ENCODE data around the gene GRK4.

DNA sequence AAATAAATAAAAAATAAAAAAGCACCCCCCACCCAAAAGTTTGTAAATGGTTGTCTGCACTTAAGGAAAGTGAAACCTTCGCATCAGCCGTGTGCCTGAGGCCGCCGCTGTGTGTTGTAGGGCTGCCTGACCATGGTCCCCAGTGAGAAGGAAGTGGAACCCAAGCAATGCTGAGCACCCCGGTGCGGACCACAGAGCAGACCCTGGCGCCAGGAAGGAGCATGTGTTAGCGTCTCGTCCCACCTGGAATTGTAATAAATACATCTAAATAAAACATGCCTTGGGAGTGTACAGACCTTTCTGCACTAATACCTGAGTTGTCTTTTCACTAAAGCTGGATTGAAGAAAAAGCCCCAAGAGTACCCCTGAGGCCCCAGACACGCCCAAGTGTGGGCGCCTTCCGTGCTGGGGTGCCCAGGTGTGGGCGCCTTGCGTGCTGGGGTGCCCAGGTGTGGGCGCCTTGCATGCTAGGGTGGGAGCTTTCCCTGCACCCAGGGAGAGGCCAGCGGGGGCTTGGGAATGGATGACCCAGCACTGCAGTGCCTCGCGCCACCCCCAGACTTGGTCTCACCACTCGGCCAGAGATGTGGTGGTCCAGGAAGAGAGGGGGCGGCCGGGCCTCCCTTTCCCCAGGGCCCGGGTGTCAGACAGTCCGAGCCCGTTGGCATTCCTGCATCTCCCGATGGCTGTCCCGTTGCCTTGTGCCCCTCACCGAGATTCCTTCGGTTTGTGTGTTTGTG is 77.3 kb downstream of the GRK4 start:
- TF ChIP-seq CTCF (IDR thresholded peaks at IDR 0.05) (no peak), EZH2 (IDR thresholded peaks at IDR 0.05; ENCODE audit: borderline replicate concordance, insufficient read depth, low read depth, low read length, poor library complexity, severe bottlenecking) (no peak)
